Psoas muscle (tissue), 8 donors: ENCODE data around the gene GSE1. TPM values are rescaled to one million over a fixed set of nuclear protein-coding genes. Genes with fewer than 3 reads are reported as not detected.
A peak's percentile ranks its signal among the peaks of the same experiment; 100 is the strongest.

Source experiments
- ATAC-seq, 4 donors: fragments of 200-7000 bp; cut with Tn5 transposase; one replicate each; pipeline ENCODE4 v1.9.1; 2020; ENCODE audit warnings: moderate library complexity in 3 of 4, mild to moderate bottlenecking in 2 of 4
- DNase-seq, 2 donors: peaks; one replicate each; pipeline ENCODE4 v3.0.0-alpha.2; 2020
- H3K27ac ChIP-seq: fragments of 200-600 bp; one replicate; pipeline ENCODE4 v1.8.0; 2022
- H3K27me3 ChIP-seq, 3 donors: fragments of 200-600 bp in 1 of 3; one replicate each; pipeline versions ENCODE4 v1.6.1 to v1.8.0; 2013 to 2022; ENCODE audit warnings: low read length in 2 of 3, mild to moderate bottlenecking in 2 of 3, moderate library complexity in 1 of 3; ENCODE audit not compliant: insufficient read depth in 3 of 3
- H3K36me3 ChIP-seq, 2 donors: fragments of 200-600 bp in 1 of 2; one replicate each; pipeline versions ENCODE4 v1.6.1 to v1.8.0; 2013 to 2022; ENCODE audit warnings: low read depth in 1 of 2, mild to moderate bottlenecking in 1 of 2, moderate library complexity in 1 of 2; ENCODE audit not compliant: insufficient read depth in 1 of 2
- H3K4me1 ChIP-seq: fragments of 200-600 bp; one replicate; pipeline ENCODE4 v1.8.0; 2022
- H3K4me3 ChIP-seq: fragments of 200-600 bp; one replicate; pipeline ENCODE4 v1.8.0; 2022; ENCODE audit warnings: mild to moderate bottlenecking
- H3K9me3 ChIP-seq: fragments of 200-600 bp; one replicate; pipeline ENCODE4 v1.8.0; 2022
- CTCF ChIP-seq: fragments of 200-600 bp; IDR thresholded peaks from one replicate; pipeline ENCODE4 v1.8.0; 2022; ENCODE audit warnings: antibody characterized with exemption
- WGBS, 3 donors: extraction: QIAGEN DNeasy Blood & Tissue Kit; methylation state at CpG; one replicate each; pipeline versions ENCODE4 v1.1.6 to v1.1.7; 2013; 5-methylcytosine and 5-hydroxymethylcytosine counted together
- intact Hi-C, 2 donors: fragments of 100-400 bp; cut with DNase I; formaldehyde crosslinking; loops; one replicate each; pipeline versions ENCODE4 v1.11.0 to v1.14.2; 2022
- polyA plus RNA-seq, 3 donors: library from polyadenylated mRNA; stranded (reverse); fragments of 200-250 nt; gene quantifications; one replicate each; pipeline ENCODE4 v1.2.3, GENCODE V29; 2013
- total RNA-seq, 4 donors: library from RNA; stranded (reverse); fragmentation: NEBNext Ultra II Directional in 2 of 4; extraction: Animal tissue kit (Norgen Biotek cat#: 25700) in 2 of 4; gene quantifications; one replicate each; pipeline versions ENCODE4 v1.2.1 to v1.2.4, GENCODE V29; 2021 to 2023
- donor health status: healthy with polysubstance abuse.
- donor health status: DM: no; HTN: no; CAD: no; lungs with moderate emphysema.
- donor health status: Bipolar disorder and iron deficiency.
- donor health status: healthy.
- donor health status: DM: yes; HTN: yes; CAD: no.
- donor health status: DM: no; HTN: no; CAD: no.
- donor health status: DM: no; HTN: no; CAD: no.
- donor health status: DM: yes; HTN: yes; CAD: no.

GSE1 gene
- total and polyA plus RNA-seq, 7 donors, result 10.8 to 90.5 (median 47.0) TPM

- peak in 1 of 2 donors; percentile 37 for DNase-seq
- Histone ChIP-seq H3K4me1 (peaks cover 68% of the 10 kb centered on the region), H3K27ac (peak overlapping the region; percentile 64), H3K9me3 (no peaks in the 10 kb centered on the region), H3K27me3 (no peaks in the 10 kb centered on the region), H3K36me3 (no peaks in the 10 kb centered on the region), H3K4me3 (no peak overlapping the region)
- intact Hi-C loops, result no loop called here
- no peak for TF ChIP-seq CTCF
- WGBS, 3 donors, result 80 to 87% (median 85%) methylated on average over 24 of the region's 24 CpGs
- peak in 1 of 4 donors; percentile 16 for ATAC-seq
These were observed 42.2 kb upstream of the GSE1 start for GRCh38 chr16:85570735-85571562.

- Histone ChIP-seq H3K36me3 (no peaks in the 10 kb centered on the region), H3K27ac (no peak overlapping the region), H3K27me3 (no peaks in the 10 kb centered on the region), H3K4me3 (no peak overlapping the region), H3K4me1 (peaks cover 73% of the 10 kb centered on the region), H3K9me3 (no peaks in the 10 kb centered on the region)
- no peak for TF ChIP-seq CTCF
- intact Hi-C loops, result no loop called here
- no peak for DNase-seq
- WGBS, 3 donors, result 85 to 93% (median 92%) methylated on average over 7 of the region's 7 CpGs
- ATAC-seq, result no peak
These were observed 41.6 kb upstream of the GSE1 start for GRCh38 chr16:85571563-85571812.

GRCh38 chr16:85571813-85572619 is 41.1 kb upstream of the GSE1 start:
- H3K27ac ChIP-seq, result no peak overlapping the region
- no peak for DNase-seq
- intact Hi-C loops, result no loop called here
- no peaks in the 10 kb centered on the region for H3K9me3 ChIP-seq
- H3K27me3 ChIP-seq, result no peaks in the 10 kb centered on the region
- peaks cover 78% of the 10 kb centered on the region for H3K4me1 ChIP-seq
- TF ChIP-seq CTCF, result no peak
- no peak for ATAC-seq
- 88 to 93% (median 91%) methylated on average over 10 of the region's 10 CpGs for WGBS, 3 donors
- no peaks in the 10 kb centered on the region for H3K36me3 ChIP-seq
- H3K4me3 ChIP-seq, result no peak overlapping the region

GRCh38 chr16:85573045-85573695 is 40.0 kb upstream of the GSE1 start:
- DNase-seq, result no peak
- intact Hi-C loops, result no loop called here
- 58 to 76% (median 59%) methylated on average over 15 of the region's 15 CpGs for WGBS, 3 donors
- peak overlapping the region; percentile 63 for H3K27ac ChIP-seq
- no peaks in the 10 kb centered on the region for H3K27me3 ChIP-seq
- ATAC-seq, result no peak
- peaks cover 83% of the 10 kb centered on the region for H3K4me1 ChIP-seq
- no peaks in the 10 kb centered on the region for H3K9me3 ChIP-seq
- H3K4me3 ChIP-seq, result peak overlapping the region; percentile 30
- no peaks in the 10 kb centered on the region for H3K36me3 ChIP-seq
- no peak for TF ChIP-seq CTCF
